Neutrophil (primary cell): Measurements from ENCODE around the gene JPT1.
"Not testable (repeated sequence)": the region's sequence is repeated elsewhere in the genome, so short reads cannot be mapped to it uniquely, and the experiment has no call there.

Source experiments
- H3K27ac ChIP-seq: fragments of 200-600 bp; sonication (generic); 2 replicates; pipeline ENCODE4 v1.5.1; 2016; ENCODE audit warnings: mild to moderate bottlenecking, moderate library complexity
- H3K27me3 ChIP-seq: fragments of 200-600 bp; sonication (generic); 2 replicates; pipeline ENCODE4 v1.6.0; 2016; ENCODE audit warnings: mild to moderate bottlenecking
- H3K36me3 ChIP-seq: fragments of 200-600 bp; sonication (generic); 2 replicates; pipeline ENCODE4 v1.5.1; 2017
- H3K4me1 ChIP-seq, 2 experiments: fragments of 200-600 bp in 1 of 2; sonication (generic) in 1 of 2; 1 replicate in 1 of 2; 2 replicates in 1 of 2; pipeline versions ENCODE4 v1.5.1 to v1.6.1; 2013 to 2016; ENCODE audit warnings: low read depth in 1 of 2, low read length in 1 of 2, mild to moderate bottlenecking in 1 of 2, moderate library complexity in 1 of 2; ENCODE audit not compliant: control insufficient read depth in 1 of 2, insufficient read depth in 1 of 2
- H3K4me3 ChIP-seq, 2 experiments: fragments of 200-600 bp in 1 of 2; sonication (generic) in 1 of 2; 1 replicate in 1 of 2; 2 replicates in 1 of 2; pipeline ENCODE4 v1.5.1; 2013 to 2016; ENCODE audit warnings: low read depth in 1 of 2, low read length in 1 of 2, mild to moderate bottlenecking in 1 of 2, moderate library complexity in 1 of 2
- H3K9me3 ChIP-seq: fragments of 200-600 bp; sonication (generic); 2 replicates; pipeline ENCODE4 v1.5.1; 2016
- TF ChIP-seq, protein P1 (sequence below): fragments of 200-600 bp; sonication (generic); IDR thresholded peaks from 2 replicates; pipeline ENCODE4 v1.5.1; 2016; ENCODE audit warnings: antibody characterized with exemption

JPT1 gene

DNA sequence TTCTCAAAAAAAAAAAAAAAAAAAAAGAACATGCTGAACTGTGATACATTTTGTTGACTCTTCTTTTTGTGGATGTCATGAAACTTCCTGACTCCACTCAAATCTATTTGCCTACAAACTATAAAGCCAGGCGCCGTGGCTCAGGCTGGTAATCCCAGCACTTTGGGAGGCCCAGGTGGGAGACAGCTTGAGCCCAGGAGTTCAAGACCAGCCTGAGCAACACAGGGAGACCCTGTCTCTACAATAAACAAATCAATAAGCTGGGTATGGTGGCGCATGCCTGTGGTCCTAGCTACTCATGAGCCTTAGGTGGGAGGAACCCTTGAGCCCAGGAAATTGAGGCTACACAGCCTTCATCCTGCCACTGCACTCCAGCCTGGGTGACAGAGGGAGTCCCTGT is 21.3 kb downstream of the JPT1 start:
- H3K27ac ChIP-seq = no peak overlapping the region
- H3K27me3 ChIP-seq = no peaks in the 10 kb centered on the region
- peaks cover 45% of the 10 kb centered on the region for H3K36me3 ChIP-seq
- no peak overlapping the region for H3K4me3 ChIP-seq
- TF ChIP-seq, protein P1, sequence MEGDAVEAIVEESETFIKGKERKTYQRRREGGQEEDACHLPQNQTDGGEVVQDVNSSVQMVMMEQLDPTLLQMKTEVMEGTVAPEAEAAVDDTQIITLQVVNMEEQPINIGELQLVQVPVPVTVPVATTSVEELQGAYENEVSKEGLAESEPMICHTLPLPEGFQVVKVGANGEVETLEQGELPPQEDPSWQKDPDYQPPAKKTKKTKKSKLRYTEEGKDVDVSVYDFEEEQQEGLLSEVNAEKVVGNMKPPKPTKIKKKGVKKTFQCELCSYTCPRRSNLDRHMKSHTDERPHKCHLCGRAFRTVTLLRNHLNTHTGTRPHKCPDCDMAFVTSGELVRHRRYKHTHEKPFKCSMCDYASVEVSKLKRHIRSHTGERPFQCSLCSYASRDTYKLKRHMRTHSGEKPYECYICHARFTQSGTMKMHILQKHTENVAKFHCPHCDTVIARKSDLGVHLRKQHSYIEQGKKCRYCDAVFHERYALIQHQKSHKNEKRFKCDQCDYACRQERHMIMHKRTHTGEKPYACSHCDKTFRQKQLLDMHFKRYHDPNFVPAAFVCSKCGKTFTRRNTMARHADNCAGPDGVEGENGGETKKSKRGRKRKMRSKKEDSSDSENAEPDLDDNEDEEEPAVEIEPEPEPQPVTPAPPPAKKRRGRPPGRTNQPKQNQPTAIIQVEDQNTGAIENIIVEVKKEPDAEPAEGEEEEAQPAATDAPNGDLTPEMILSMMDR = no peak
- H3K9me3 ChIP-seq = no peaks in the 10 kb centered on the region
- H3K4me1 ChIP-seq = peaks cover 18 to 26% of the 10 kb centered on the region in 2 experiments

DNA sequence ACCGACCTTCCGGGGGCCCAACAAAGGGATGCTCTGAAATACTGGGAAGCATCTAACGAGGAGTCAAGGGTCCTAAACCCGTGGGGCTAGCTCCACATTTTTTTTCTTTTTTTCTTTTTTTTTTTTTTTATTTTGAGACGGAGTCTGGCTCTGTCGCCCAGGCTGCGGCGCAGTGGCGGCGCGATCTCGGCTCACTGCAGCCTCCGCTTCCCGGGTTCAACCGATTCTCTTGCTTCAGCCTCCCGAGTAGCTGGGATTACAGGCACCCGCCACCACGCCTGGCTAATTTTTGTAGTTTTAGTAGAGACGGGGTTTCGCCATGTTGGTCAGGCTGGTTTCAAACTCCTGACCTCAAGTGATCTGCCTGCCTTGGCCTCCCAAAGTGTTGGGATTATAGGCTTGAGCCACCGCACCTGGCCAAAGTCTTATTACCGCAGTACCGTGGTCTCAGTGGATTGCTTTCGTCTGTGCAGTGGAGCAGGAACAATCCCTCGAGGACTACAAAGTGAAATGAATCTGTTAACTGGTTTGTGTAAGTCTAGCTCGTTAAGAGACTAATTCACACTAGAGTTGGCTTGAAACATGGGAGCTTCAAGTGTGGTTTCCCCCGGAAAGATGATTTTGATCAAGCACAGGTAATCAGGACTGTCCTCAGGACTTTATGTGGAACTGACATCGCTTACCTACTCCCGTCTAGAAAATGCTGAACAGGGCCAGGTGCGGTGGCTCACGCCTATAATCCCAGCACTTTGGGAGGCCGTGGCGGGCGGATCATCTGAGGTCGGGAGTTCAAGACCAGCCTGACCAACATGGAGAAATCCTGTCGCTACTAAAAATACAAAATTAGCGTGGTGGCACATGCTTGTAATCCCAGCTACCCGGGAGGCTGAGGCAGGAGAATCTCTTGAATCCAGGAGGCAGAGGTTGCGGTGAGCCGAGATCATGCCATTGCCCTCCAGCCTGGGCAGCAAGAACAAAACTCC is 22.0 kb downstream of the JPT1 start:
- Histone ChIP-seq H3K4me1 (peaks cover 18 to 26% of the 10 kb centered on the region in 2 experiments), H3K36me3 (peaks cover 45% of the 10 kb centered on the region), H3K27ac (peak overlapping the region; percentile 79), H3K4me3 (peak overlapping the region; percentile 72 to 93)
- not testable (repeated sequence) for H3K9me3 ChIP-seq, H3K27me3 ChIP-seq

DNA sequence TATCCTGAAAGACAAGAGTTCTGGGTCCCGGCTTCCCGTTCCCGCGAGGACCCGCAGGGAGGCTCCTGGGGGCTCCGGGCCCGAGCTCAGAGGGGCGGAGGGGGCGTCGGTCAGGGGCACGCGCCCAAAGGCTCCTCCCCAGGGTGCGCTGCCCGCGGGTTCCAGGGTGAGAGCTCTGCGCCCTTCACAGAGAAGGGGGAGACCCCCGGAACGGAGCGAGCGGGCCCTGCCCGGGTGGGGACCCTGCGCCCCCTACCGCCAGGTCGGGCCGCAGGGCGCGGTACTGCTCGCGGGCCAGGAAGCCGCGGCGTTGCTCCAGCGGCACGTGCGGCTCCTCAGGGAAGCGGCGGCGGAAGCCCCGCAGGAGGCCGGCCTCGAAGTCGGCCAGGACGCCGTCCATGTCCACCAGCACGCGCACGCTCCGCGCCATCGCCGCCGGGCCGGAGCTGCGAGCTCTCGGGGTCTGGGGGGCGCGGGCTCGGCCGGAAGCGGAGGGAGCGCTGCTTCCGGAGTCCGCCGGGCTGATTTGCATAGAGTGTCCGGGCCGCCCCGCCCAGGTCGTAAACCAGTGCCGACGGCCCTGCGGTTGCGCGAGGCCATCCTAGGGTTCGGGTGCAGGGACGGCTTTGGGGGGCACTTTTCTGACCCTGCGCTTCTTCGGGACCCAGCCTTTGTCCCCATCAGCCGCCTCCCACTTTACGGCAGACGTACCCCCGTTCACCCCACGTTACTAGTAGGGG is 22.9 kb downstream of the JPT1 start, which contains the start of gene NT5C:
Gene NT5C (minus strand): TSS at position 465 of the 740 bp plus-strand sequence. CDS start 35 bp downstream, at position 430.
- H3K4me1 ChIP-seq = peaks cover 25 to 33% of the 10 kb centered on the region in 2 experiments
- H3K9me3 ChIP-seq = no peaks in the 10 kb centered on the region
- H3K4me3 ChIP-seq = peak within 1 kb of the TSS; percentile 72 to 93
- H3K27ac ChIP-seq = peak within 1 kb of the TSS; percentile 79
- H3K27me3 ChIP-seq = no peaks in the 10 kb centered on the region
- peaks cover 45% of the 10 kb centered on the region for H3K36me3 ChIP-seq
- TF ChIP-seq, protein P1 = peak; percentile 71

DNA sequence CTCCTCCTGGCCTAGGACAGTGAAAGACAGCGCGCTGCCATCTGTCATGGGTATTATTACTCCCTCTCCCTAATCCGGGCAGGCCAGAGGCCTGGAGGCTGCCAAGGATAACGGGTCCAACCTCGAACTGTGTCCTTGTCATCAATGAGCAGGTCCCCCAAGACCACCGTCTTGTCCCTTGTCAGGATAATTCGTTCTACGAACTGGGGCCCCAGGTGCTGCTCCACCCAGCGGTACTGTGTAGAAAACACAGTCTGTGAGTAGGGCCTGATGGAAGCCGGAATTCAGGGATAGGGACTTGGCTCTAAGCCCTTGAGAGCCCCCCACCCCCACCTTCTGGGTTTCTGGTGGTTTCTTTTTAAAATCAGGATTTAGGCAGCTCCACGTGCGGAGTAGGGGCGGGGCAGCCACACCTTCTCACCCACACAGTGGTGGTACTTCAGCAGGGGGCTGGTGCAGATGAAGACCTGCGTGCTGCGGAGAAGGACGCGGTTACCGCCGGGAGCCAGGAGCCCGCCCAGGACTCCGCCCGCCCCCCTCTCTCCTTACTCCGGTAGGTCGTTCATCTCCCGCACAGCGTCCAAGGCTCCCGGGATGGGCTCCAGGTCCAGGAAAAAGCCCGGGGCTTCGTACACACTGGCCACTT is 23.6 kb downstream of the JPT1 start:
- peaks cover 41% of the 10 kb centered on the region for H3K36me3 ChIP-seq
- H3K9me3 ChIP-seq = no peaks in the 10 kb centered on the region
- peaks cover 32 to 40% of the 10 kb centered on the region in 2 experiments for H3K4me1 ChIP-seq
- no peaks in the 10 kb centered on the region for H3K27me3 ChIP-seq
- H3K4me3 ChIP-seq = peak overlapping the region; percentile 72 to 93
- TF ChIP-seq, protein P1 = peak; percentile 40
- H3K27ac ChIP-seq = peak overlapping the region; percentile 79

DNA sequence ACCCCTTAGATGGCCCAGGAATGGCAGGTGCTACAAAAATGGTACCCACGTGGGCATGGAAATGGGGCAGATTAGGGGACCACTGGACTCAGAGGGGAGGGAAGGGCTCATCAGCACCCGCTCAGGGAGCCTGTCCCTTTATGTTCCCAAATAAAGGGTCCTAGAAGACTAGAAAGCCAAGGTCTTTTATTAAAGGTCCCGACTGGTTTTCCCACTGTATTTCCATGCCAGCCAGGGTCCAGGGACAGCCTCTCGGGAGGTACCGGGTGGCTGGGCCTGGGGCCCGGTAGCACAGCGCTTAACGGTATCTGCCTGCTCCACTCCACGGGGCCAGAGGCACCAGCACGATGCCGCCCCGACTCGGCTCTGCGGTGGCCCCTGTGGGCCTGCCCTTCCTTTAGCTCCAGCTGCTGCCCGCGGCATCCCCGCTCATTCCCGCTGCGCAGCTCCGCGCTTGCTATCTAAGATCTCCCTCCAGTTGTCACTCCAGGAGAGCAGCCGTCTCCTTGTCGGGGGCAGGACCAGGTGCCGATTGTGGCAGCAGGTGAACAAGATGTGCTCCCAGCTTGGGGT is 24.2 kb downstream of the JPT1 start:
- Histone ChIP-seq H3K4me3 (peak overlapping the region in 1 of 2 experiments; percentile 93), H3K36me3 (peaks cover 35% of the 10 kb centered on the region), H3K27me3 (no peaks in the 10 kb centered on the region), H3K9me3 (no peaks in the 10 kb centered on the region), H3K27ac (peak overlapping the region; percentile 79), H3K4me1 (peaks cover 38 to 46% of the 10 kb centered on the region in 2 experiments)
- TF ChIP-seq, protein P1 = no peak
